HG03439 (cell line): Measurements from ENCODE around the gene PRTFDC1.

Experiments
- ATAC-seq: cut with Tn5 transposase; IDR thresholded peaks from one replicate; pipeline ENCODE4 v1.9.1; 2021; ENCODE audit warnings: mild to moderate bottlenecking, moderate library complexity; ENCODE audit not compliant: unreplicated experiment

Gene PRTFDC1

DNA sequence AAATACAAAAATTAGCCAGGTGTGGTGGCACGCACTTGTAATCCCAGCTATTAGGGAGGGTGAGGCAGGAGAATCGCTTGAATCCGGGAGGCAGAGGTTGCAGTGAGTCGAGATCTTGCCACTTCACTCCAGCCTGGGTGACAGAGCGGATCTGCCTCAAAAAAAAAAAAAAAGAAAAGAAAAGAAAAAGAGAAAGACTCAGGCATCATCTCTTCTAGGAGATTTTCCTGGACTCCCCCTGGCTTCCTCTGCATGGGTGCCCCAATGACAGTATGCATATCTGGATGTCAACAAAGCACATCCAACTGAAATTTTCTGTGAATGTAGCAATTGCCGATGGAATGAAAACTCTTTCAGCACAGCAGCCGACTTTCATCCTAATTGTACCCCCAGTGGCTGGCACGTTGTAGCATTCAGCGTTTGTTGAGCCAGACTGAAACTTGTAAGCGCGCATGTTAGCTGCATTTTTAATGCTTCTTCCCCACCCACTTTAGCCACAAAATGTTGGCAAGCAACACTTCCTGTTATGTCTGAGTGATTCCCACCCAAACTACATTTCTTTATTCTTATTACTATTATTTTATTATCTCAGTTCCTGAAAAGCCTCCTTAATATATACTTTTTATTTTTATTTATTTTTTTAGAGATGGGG is 70.2 kb downstream of the PRTFDC1 start:
- ATAC-seq, result no peak

DNA sequence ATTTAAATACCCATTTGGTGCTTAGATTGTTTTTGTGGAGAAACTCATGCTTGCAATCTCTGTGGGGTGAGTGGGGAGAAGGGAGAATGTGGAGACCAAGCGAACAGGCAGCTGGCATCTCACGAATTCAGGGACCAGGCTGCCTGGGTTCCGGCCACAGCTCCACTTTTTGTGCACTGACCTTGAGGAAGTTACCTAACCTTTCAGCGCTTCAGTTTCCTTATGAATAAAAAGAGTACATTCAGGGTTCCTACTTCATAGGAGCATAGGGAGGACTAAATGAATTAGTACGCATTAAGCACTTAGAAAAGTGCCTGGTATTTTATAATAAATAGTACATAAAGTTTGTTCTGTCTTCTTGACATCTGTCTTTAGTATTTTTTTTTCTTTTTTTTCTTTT is 72.5 kb downstream of the PRTFDC1 start:
- ATAC-seq, result no peak

DNA sequence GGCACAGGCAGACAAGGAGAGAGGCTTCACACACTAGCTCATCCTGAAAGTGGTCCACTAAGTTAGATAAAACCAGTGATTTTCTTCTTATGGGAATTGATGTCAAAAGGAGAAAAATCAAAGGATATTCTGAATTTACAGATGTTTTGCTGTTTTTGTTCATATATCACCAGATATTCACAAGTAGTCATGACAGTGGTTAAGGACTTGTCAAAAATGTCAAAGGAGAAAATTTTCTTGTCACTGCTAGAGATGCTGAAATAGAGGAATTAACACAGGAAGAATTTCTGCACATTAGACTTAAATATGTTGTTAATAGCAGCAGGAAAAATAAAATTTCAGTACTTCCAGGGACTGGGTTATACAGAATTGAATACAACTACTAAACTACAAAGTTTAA is 78.3 kb downstream of the PRTFDC1 start:
- ATAC-seq, result no peak

DNA sequence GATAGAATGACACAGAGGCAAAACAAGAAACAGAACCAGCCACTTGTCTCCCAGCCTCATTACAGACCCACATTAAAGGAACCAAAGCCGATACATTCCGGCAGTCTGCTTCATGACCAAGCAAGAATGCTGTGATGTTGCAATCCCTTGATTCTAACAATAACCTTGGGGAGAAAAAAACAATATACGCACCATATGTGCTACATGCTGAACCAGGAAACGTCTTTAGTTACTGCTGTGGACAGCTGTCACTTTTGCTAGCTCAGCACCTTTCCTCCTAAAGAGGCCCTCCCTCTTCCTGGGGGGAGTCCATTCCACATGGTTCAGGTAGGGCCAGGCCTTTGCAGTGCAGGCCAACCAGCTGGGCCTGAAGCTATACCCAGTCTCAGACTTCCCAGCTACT is 79.1 kb downstream of the PRTFDC1 start:
- ATAC-seq, result no peak

DNA sequence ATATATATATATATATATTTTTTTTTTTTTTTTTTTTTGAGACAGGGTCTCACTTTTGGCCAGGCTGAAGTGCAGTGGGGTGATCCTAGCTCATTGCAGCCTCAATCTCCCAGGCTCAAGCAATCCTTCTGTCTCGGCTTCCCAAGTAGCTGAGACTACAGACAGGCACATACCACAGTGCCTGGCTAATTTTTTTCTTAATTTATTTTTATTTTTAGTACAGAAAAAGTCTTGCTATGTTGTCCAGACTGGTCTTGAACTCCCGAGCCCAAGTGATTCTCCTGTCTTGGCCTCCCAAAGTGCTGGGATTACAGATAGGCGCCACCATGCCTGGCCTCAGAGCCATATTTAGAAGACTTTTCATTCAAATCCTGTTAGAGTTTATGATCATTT is 79.6 kb downstream of the PRTFDC1 start:
- no peak for ATAC-seq

DNA sequence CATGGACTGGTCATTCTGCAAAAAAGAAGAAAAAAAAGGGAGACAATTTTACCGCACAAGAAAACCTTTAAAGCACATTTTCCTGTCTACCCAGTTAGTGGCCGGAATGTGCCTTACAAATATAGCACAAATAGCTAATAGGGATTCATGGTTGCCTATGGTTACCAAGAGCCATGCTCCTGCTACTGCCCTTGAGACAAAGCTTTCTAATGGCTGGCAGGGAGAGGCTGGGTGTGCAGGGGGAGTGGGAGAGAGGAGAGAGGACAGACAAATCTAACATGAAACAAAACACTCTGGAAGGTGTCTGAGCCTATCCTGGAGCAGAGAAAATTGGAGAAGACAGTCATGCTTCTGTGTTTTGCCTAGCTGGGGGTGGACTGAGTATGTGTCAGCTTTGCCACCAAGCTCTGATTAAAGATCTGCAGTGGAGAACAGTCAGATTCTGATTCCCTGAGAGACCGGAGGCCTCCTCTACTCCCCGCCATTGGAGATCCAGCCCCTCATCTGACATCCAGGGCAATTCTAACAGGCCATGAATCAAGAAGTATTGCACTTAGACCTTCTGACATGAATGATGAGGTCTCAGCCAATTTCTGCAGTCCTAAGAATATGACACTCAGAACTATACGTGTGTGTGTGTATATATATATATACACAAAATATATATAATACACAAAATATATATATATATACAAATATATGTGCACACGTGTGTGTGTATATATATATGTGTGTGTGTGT is 80.2 kb downstream of the PRTFDC1 start:
- no peak for ATAC-seq

DNA sequence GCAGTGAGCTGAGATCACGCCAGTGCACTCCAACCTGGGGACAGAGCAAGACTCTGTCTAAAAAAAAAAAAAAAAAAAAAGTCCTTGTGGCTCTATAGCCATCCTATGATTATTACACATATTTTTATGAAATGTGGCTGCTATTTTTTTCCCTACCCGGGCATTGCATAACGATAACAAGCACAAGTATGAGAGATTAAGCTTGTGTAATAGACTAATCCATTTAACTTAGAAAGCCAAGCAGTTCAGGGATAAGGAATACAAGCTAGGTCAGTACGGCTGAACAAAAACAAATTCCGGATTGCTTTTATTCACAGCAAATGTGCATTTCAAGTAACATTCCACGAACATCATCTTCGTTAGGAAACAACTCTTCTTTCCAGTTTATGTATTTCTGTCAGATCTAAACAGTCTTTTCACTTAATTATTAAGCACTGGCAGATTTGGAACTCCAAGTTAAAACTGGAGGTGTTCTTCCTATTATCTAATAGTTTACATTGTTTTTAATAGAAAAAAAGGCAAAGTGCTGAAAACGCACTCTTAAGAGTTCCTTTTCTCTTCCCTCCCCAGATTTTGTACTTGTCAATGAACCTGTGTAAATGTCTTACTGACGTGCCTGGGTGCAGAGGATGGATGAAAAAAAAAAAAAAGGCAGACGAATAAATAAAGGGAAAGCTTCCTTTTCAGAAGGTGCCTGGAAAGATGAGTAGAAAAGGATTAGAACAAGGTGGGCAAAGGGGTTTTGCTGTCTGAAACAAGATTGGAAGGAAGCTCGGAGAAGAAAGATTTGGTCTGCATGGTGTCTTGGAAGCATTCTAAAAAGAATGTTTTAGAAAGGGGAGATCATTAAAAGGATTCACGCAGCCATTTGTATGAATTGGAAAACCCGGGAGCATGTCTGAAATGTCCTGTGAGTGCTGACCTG is 81.1 kb downstream of the PRTFDC1 start:
- ATAC-seq, result no peak

DNA sequence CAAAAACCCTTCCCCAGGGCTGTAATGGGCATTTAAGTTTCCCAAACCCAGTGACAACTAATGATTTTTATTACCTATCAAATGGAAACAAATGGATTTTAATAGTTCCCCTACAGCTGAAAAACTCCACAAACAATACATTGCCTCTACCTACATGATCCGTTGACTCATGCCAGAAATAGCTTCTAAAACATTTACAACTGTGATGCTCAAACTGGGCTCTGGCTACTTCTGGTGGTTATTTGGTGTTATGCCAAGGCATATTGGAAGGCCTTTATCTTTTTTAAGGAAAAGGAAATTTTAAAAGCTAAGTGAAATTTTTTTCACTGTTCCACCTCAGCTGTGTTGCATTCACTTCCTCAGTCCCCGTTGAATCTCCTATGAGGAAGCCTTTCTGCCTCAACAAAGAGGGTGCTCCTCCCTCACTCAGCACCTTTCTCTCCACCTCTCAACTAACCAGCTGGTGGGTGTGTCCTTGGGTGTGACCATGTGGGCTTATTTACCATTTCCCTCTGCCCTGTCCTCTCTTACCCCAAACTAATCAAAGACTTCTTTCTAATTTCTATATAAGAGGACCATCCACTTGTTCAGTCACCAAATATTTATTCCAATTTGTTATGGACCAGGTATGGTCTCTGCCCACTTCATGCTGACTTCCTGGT is 82.9 kb downstream of the PRTFDC1 start:
- no peak for ATAC-seq

DNA sequence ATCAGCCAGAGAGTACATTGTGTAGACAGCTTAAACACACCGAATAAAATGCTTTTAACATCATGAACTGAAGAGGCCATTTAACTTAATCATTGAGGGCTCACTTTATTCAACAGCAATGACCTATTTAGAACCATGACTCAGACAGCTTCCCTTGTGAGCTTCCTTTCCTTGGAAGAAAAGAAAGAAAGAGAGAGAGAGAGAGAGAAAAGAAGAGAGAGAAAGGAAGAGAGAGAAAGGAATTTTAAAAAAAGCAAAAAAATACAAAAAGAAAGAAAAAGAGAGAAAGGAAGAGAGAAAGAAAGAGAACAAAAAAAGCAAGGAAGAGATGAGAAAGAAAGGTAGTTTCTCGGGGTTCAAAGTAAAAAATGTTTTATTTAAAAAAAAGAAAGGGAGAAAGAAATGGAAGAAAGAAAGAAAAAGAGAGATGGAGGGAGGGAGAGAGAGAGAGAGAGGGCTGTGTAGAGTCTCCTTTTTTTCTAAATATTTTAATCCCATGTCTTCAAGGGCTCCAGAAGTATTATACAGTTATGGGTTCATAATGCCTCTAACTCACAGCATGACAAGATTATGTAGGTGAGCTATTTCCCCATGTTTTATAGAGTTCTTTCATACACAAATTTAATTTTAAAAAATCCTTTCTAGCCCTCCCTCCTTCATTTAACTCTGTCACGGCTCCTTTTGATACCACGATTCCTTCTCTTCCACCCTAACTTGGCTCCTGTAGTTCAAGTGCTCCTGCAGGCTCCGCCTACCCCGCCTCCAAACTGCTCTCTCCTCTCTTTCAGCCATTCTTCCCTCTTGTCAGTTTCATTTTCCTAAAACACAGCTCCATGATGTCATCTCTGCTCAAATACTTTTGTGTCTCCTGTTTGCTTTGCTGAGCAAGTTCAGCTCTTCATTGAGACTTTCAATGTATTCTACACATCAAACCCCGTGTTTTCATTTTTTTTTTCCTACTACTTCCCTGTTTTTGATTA is 85.5 kb downstream of the PRTFDC1 start:
- ATAC-seq, result no peak

DNA sequence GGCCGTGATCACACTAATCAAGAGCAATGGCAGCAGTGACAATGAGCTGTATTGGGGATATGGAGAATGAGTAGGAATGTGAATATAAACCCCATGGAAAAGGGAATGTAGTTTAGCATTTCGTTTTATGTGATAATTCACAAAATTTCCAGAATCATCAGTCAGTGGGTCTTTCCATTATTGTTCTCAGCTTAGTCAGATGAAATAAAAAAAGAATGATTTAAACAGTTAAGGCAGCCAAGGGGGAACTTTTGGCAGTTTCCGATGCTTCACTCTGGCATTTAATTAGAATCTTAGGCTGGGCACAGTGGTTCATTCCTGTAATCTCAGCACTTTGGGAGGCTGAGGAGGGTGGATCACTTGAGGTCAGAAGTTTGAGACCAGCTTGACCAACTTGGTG is 86.6 kb downstream of the PRTFDC1 start:
- ATAC-seq, result no peak

DNA sequence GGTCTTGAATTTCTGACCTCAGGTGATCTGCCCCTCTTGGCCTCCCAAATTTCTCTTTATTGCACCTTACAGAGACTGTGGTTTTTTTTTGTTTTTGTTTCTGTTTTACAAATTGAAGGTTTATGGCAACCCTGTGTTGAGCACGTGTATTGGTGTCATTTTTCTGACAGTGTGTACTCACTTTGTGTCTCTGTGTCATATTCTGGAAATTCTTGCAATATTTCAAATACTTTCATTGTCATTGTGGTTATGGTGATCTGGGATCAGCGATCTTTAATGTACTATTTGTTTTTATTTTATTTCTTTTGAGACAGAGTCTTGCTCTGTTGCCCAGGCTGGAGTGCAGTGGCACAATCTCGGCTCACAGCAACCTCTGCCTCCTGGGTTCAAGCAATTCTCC is 89.8 kb downstream of the PRTFDC1 start:
- ATAC-seq, result no peak

DNA sequence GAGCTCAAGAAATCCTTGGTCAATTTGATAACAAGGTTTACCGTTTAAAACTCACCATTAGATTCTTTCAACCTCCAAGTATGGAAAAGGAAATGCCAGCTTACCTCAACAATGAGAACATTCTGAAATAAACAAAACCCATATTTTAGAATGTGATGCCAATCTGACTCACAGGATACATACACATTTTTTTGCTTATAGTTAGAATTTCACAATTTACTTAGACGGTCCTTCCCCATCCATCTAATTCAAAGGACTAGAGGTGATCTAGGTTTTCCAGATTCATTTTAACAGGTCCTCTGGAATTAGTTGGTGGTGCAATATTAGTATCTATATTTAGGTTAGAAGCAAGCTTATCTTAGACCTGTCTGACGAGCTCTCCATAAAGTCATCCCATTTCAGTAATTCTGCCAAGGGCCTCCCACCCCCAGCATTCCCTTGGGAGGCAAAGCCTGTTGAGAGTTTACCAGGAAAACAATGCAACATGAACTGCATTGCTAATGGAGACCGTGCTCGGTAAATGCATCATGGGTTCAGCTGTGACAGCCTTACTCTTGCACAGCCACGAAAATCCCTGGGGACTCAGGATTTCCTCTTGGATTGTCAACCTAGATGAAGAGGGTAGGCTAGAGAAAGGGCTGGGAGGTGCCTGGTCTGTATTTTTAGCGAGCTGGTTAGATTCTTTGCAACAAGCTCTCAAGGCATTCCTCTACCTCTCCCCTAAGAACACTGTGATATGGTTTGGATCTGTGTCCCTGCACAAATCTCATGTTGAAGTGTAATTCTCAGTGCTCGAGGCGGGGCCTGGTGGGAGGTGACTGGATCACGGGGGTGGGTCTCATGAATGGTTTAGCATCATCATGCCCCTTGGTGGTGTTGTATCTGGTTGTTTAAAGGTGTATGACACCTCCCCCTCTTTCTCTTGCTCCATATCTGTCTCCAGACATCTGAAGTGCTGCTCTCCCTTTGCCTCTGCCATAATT is 93.8 kb downstream of the PRTFDC1 start:
- no peak for ATAC-seq

DNA sequence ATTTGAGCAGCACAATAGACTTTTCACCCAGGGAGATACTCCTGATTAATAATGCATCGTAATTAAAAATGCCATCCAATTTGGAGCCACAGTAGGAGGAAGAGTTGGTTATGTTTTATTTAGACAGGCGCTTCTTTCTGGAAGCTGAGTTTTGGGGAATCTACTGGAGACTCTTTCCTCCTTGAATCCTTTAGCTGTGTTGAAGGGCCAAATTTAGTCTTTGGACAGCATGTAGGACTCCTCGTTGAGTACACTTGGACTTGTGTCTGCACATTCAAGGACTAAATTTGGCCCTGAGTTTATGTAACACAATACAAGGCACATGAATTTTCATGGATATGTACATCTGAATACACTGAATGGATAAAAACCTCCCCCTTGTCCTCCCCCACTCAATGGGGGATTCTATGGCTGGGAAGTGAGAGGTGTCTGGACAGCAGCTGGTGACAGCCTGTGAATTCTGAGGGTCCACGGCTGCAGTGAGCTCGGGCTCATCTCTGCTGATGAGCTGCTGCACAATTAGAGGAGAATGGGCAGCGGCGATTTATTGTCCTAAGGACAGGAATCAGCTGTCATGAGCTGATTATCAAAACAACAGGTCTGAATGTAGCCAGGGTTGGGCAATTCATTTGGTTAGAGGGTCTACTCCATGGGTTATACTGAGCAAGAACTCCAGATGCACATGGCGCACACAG is 95.2 kb downstream of the PRTFDC1 start:
- no peak for ATAC-seq

DNA sequence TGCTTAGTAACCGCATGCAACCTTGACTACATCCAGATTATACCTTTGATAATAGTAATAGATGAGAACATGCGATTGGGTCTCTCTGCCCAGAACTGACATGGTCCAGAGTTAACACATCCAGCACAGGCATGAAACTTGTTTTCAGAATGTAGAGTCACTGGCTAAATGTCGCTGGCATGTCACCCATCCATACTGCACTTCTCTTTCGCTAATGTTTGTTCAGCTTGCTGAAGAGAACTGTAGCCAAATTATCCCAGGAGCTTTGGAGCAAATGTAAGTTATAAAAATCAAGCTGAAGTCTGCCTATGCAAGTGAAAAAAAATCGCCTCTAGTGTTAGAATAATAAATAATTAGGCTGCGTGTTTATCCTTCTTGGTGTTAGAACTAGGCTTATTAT is 98.2 kb downstream of the PRTFDC1 start:
- ATAC-seq, result no peak

DNA sequence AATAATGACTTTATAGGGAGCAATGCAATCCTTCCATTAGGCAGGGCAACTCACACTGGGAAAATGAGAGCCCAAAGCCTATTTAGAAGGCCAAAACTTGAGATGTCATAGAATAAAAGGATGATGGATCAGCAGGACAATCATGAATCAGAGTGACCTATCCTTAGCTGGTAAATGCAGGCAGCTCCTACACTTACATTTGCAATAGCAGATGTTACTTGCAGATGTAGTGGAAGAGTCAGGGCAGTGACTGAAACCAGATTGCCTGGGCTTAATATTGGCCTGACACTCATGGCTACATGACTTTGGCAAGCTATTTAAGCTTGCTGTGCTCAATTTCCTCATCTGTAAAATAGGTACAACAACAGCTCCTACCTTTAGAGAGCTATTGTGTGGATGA is 98.7 kb downstream of the PRTFDC1 start:
- ATAC-seq, result no peak

DNA sequence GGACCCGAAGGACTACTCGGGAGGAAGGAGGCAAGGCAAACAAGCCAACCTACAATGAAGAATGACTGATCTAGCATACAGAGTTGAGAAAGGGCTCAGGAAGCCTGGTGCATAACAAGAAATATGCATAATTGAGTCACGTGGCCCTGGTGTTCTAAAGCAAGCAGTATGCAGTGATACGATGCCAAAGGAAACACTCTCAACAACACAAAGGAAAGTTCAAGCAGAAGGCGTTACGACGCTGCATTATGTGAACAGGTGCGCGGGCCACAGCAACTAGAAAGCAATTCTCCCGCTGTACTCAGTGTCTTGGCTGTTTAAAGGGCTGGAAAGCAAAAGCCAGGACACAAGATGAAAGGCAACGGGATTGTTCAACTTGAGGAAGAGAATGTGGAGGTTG is 100.8 kb downstream of the PRTFDC1 start:
- no peak for ATAC-seq

DNA sequence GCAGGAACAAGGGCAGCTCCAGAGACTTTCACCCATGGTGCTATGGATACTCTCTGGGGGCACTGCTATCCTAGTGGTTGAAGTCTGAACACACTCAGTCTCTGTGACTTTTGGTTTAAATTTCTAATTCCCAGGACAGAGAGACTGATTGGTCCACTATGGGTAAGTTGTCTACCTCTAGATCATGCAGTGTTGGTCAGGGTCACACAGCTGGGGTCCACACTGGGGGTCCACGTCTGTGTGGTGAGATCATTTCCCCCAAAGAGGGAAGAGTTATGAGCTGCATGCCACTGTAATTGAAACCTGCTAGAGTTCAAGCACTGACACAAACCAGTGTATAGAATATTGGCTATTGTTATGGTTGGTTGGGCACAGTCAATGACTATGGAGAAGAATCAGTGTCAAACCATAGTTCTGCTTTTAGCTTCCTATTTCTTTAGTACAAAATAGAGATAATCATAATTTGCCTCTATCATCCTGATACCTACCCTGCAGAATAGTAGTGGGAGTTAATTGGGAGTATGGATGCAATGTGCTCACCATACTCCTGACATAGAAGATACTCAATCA is 101.6 kb downstream of the PRTFDC1 start:
- ATAC-seq, result no peak
